ENCODE results near the gene KLHL12.
A peak's percentile ranks its signal among the peaks of the same experiment; 100 is the strongest.

Gene KLHL12

DNA sequence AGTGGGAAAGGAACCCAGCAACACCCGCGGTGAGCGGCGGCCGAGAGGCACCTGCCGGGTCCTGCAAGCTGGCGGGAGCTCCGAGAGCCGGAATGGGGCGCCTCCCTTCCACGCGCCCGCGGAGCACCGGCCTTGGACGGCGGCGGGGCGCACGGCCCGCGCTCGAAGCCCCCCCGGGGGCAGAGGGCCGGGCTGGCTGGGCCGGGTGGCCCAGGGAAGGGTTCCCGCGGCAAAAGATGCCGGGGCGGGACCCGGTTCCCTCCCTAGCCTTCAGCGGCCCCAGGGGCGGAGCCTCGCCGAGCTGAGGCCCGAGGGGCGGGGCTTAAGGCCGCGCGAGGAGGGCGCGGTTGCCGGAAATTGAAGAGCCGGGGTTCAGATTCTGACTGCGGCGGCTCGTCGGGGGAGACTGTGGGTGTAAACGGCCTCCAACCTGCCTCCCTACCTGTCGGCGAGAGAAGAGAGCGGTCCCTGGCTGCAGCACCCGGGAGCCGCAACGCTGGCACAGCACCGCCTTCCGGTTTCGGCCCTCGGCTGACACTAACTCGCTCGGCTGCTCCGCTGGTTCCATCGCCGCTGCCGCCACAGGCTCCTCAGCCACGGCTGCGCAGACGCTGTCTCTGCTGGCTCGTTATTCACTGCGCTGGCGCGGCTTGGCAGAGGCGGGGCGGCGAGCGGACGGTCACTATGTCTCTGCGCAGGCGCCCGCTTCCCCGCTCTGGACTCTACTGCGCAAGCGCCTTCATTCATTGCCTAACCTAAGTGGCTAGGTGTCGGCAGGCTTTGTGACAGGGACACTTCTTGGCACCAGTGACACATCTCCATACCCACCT, 38.3 kb downstream of the KLHL12 start, which contains the start of gene RABIF:
RABIF (minus strand) TSS at position 619 of the 830 bp plus-strand sequence; CDS start at position 568, 51 bp downstream.
- DNase-seq (ENCODE audit: insufficient read length, low spot score) (peak; percentile 98), FAIRE-seq (peak; percentile 90)

- FAIRE-seq (no peak), DNase-seq (ENCODE audit: insufficient read length, low spot score) (no peak)
Observed at GRCh38 chr1:202888221-202888530, 38.9 kb downstream of the KLHL12 start.

GRCh38 chr1:202880961-202881460, 46.0 kb downstream of the KLHL12 start:
- FAIRE-seq = no peak

DNA sequence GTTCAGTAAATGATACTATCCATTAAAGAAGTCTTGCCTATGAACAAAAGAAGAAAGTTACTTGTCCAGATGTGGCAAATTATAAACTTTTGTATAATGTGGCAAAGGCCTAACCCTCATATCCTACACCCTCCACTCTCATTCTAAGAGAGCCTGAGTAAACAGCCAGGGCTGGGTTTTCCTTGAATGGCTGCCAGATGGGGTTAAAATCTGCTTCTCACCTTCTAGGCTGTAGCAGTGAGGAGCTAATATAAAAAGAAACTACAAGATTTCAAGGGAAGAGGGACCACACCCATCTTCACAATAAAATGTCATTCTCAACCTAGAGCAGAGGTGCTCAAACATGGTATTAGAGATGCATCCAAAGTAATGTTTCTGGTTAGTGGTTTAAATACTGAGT, 47.0 kb downstream of the KLHL12 start:
- DNase-seq (ENCODE audit: insufficient read length, low spot score) (no peak), FAIRE-seq (no peak)

More at GRCh38 chr1:202880961-202881460, 46.0 kb downstream of the KLHL12 start:
- DNase-seq (ENCODE audit: insufficient read length, low spot score) = no peak

DNA sequence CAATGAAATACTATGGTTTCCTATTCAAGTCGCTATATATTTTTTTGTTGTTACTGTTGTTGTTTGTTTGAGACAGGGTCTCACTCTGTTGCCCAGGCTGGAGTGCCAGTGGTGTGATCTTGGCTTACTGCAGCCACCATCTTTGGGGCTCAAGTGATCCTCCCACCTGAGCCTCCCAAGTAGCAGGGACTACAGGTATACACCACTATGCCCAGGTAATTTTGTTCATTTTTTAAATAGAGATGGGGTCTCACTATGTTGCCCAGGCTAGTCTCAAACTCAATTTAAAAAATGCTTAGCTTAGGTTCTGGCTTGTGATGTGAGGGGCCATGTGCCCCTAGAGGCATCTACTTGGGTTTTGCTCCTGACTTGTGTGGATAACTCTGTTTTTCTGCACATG, 47.9 kb downstream of the KLHL12 start:
- FAIRE-seq (no peak), DNase-seq (ENCODE audit: insufficient read length, low spot score) (no peak)

GRCh38 chr1:202873026-202873425, 54.0 kb downstream of the KLHL12 start:
- DNase-seq (ENCODE audit: insufficient read length, low spot score) (no peak), FAIRE-seq (no peak)

GRCh38 chr1:202871367-202871766, 55.7 kb downstream of the KLHL12 start:
- FAIRE-seq = no peak
- DNase-seq (ENCODE audit: insufficient read length, low spot score) = no peak

- FAIRE-seq (no peak), DNase-seq (ENCODE audit: insufficient read length, low spot score) (no peak)
Observed at GRCh38 chr1:202862679-202863560, 64.1 kb downstream of the KLHL12 start.

- peak; percentile 96 for DNase-seq (ENCODE audit: insufficient read length, low spot score)
Observed at GRCh38 chr1:202861420-202862132, 65.5 kb downstream of the KLHL12 start.

DNA sequence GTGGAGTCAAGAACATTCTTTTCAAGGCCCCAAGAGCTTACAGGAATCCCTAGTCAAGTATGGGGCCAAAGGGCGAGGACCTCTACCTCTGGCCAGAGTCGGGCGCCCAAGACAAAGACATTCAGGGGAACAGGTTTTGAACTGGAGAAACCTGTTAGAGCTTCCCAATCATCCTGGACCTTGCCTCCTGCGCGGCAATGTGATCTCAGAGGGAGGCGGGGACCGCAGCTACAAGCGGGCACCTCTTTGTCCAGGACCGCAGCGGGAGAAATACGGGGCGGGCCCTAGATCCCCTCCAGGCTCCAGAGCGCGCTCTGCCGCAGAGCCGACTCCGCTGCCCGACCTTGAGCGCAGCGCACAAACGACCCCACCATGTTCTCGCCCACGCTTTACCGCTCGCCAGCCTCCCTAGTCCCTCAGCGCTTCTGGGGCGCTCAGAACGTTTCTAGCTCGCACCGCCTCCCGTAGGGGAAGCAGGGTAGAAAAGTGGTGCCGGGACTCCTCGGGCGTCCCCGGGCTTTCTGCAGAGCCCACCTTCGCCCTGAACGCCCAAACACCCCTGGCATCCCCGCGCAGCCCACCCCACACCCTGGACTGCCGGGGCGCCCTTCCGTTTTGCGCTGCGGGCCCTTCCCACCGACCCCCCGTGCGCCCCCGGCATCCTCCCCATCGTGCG, 66.2 kb downstream of the KLHL12 start:
- DNase-seq (ENCODE audit: insufficient read length, low spot score) = peak; percentile 74
- FAIRE-seq = no peak

More at GRCh38 chr1:202861420-202862132, 65.5 kb downstream of the KLHL12 start:
- peak; percentile 36 for FAIRE-seq

DNA sequence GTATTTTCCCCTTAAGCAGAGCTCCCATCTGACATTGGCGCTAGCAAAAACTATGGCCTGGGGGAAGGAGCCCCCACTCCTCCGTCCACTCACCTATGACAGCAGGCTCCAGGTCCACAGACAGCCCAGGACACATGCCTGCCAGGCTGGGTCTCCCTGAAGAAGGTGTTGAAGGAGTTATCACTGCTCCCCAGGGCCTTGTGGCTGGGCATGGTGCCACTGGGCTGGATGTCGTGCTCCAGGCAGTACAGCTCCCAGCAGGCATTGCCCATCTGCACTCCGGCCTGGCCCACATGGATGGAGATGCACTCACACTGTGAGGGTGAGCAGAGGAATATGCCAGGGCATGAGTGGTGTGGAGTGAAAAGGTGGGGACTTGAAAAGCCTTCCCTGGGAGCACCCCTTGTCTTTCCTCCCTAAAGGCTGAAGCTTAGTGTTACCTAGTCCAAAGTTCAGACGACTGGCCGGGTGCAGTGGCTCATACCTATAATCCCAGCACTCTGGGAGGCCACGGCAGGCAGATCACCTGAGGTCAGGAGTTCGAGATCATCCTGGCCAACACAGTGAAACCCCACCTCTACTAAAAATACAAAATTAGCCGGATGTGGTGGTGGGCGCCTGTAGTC, 68.1 kb downstream of the KLHL12 start:
- FAIRE-seq = no peak

DNA sequence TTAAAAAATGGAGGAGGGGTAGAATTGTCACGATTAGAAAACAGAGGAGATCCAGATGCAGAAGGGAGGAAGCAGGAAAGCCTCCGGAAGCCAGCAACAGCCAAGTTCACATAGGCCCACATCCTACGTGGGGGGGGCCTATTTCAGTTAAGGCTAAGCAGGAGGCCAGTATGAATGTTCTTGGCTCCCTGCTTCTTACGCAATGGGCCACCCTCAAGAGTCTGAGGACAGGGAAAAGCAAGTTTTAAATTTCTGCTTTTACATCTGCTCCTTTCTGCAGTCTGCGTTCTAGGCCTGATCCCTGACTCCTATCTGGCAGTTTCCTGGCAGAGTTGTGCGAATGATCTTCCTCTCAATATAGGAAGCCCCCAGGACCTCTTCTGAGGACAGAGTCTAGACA, 68.7 kb downstream of the KLHL12 start:
- FAIRE-seq (no peak), DNase-seq (ENCODE audit: insufficient read length, low spot score) (no peak)

More for the DNA sequence above, 68.1 kb downstream of the KLHL12 start:
- DNase-seq (ENCODE audit: insufficient read length, low spot score) = no peak

GRCh38 chr1:202857136-202857610, 69.9 kb downstream of the KLHL12 start:
- FAIRE-seq (no peak), DNase-seq (ENCODE audit: insufficient read length, low spot score) (no peak)

DNA sequence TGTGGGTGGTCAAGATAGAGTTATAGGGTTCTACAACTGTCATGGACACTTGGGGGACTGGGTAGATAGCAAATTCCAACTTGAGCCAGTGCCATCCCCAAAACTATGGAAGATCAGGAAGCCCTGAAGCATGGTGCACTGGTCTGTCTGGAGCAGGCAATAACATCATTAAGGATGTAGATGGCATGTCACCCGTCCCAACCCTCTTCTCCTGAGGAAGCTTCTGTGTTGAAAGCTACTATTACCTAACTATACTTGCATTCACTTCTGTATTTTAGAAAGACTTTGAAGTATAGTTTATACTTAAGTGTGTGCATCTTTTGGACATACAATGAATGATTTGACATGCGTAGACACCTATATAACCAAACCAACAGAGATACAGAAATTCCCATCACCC, 71.0 kb downstream of the KLHL12 start:
- no peak for DNase-seq (ENCODE audit: insufficient read length, low spot score)
- no peak for FAIRE-seq

DNA sequence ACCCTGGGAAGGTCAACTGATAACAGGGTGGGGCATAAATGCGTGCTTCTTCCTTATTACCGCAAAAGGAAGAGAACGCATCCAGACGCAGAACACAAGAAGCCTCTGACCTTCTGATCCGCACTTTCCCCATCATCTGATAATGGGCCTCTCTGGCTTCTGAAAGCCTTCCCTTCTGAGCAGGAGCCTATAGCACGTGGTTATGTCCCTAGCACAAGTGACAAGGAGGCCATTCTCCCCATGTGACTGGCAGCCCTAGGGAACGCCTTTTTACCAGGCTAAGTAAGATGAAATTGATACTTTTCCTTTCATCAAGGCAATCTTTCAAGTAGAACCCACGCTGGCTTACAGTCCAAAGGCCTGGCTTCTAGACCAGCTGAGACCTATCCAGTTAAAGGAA, 72.2 kb downstream of the KLHL12 start:
- no peak for DNase-seq (ENCODE audit: insufficient read length, low spot score)
- no peak for FAIRE-seq

DNA sequence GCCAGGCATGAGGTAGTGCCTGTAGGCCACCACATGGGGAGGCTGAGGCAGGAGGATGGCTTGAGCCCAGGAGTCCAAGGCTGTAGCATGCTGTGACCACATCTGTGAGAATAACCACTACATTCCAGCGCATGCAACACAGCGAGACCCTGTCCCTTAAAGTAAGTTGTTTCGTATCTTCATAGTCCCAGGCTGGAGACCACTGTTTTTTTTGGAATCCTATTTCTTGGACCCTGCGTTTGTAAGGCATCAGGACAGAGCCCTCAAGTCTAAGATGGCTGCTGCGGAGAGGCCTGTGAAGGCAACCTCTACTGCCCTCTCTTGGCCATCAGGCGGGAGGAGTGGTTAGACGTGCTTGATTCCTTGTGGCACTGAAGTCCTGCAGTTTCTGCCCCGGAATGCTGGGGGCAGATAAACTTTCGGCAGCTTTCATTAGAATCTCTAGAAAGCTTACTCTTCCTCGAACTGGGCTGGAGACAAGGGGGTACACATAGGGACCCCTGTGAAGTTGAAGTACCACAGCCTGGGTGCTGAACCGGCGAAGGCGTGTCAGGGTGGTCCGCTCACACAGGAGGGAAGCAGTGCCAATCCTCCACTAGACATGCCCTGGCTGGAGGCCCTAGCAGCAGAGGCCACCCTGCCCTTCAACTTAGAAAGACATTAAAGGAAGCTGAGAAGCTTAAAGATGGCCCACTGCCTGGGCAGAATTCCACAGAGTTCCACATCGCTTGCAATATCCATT, 74.7 kb downstream of the KLHL12 start:
- DNase-seq (ENCODE audit: insufficient read length, low spot score) (peak; percentile 74), FAIRE-seq (no peak)

- no peak for DNase-seq (ENCODE audit: insufficient read length, low spot score)
- no peak for FAIRE-seq
Observed at GRCh38 chr1:202850593-202851362, 76.3 kb downstream of the KLHL12 start.

DNA sequence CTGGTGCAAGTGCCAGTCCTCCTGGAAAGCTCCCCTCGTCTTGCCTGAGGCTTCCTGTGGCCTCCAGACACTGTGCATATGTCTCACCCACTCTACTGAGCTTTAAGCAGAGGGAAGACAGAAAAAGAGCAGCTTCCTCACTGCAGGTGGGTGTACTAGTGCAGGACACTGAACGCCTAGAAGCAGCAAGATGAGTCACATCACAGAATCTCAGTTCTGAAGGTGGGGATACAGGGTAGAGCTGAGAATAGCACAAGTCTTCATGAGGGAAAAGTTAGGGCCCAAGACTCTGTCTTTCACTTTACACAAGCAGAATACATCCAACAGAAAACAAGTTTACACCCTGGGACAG, 78.9 kb downstream of the KLHL12 start:
- DNase-seq (ENCODE audit: insufficient read length, low spot score) (no peak), FAIRE-seq (no peak)
